Coronary artery (tissue), 2 donors: ENCODE measurements around the gene UBE3B.

Experiments
- DNase-seq: peaks from one replicate; pipeline ENCODE4 v3.0.0-alpha.2; 2017; ENCODE audit warnings: low spot score
- H3K27ac ChIP-seq, 2 donors: fragments of 200-600 bp; sonication (generic); one replicate each; pipeline ENCODE4 v1.5.1; 2016 to 2019
- H3K4me3 ChIP-seq: fragments of 200-600 bp; sonication (generic); 2 replicates; pipeline ENCODE4 v1.5.1; 2016; ENCODE audit warnings: mild to moderate bottlenecking, moderate library complexity
- CTCF ChIP-seq: fragments of 200-600 bp; sonication (generic); IDR thresholded peaks from one replicate; pipeline ENCODE4 v1.5.1; 2019; ENCODE audit warnings: antibody characterized with exemption

The UBE3B gene

GRCh38 chr12:109489955-109490565, 12.6 kb downstream of the UBE3B start:
- H3K27ac ChIP-seq = no peak overlapping the region

DNA sequence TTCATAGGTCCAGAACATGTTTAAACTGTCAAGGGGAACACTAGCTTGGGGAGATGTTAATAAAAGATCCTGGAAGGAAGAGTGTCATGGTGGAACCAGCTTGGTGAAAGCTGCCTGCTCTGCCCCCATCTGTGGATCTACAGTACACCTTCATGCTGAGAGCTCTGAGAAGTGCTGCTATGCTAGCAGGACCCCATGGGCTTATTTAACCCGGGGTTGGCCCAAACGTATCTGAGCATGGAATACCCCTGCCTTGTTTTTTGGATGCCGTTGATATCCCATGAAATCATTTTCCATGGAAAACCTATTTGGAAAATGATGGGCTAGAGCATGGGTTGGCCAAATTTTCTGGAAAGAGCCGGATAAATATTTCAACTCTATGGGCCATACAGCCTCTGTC, 14.2 kb downstream of the UBE3B start:
- TF ChIP-seq CTCF = no peak
- no peak for DNase-seq
- Histone ChIP-seq H3K4me3 (no peak overlapping the region), H3K27ac (no peak overlapping the region)

More at GRCh38 chr12:109489955-109490565, 12.6 kb downstream of the UBE3B start:
- no peak for DNase-seq
- H3K4me3 ChIP-seq = no peak overlapping the region
- no peak for TF ChIP-seq CTCF

DNA sequence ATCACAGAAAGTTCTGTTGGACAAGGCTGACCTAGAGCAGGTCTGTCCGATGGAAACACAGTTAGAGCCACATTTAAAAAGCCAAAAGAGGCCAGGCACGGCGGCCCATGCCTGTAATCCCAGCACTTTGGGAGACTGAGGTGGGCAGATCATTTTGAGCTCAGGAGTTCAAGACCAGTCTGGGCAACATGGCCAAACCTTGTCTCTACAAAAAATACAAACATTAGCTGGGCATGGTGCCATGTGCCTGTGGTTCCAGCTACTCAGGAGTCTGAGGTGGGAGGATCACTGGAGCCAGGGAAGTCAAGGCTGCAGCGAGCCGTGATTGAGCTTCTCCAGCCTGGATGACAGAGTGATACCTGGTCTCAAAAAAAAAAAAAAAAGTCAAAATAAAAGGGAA, 14.9 kb downstream of the UBE3B start:
- DNase-seq = no peak
- Histone ChIP-seq H3K4me3 (no peak overlapping the region), H3K27ac (no peak overlapping the region)
- TF ChIP-seq CTCF = no peak

GRCh38 chr12:109493090-109493489, 15.7 kb downstream of the UBE3B start:
- no peak overlapping the region for H3K4me3 ChIP-seq
- H3K27ac ChIP-seq = no peak overlapping the region
- no peak for TF ChIP-seq CTCF
- DNase-seq = no peak

GRCh38 chr12:109493938-109494337, 16.5 kb downstream of the UBE3B start:
- TF ChIP-seq CTCF = no peak
- Histone ChIP-seq H3K4me3 (no peak overlapping the region), H3K27ac (no peak overlapping the region)
- no peak for DNase-seq

- H3K27ac ChIP-seq = no peak overlapping the region
- DNase-seq = no peak
- no peak for TF ChIP-seq CTCF
- H3K4me3 ChIP-seq = no peak overlapping the region
Measured at GRCh38 chr12:109494348-109494881, 17.0 kb downstream of the UBE3B start.

DNA sequence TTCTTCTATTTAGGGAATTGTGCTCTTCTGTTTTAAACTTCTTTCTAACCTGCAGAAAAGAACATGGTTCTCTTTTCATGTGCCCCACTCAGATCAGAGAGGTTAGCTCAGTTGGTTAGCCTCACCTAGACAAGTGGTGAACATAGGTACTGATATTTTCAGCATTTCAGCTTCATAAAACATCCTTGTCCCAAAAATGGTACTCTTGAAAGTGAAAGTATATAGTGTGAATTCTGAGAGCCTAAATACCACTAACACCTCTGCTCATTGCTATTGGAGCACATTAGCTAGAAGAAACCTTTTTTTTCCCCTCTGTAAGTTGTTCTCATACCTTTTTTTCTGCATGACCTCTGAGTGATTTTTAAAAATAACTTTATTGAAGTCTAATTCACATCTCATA, 17.6 kb downstream of the UBE3B start:
- no peak for DNase-seq
- TF ChIP-seq CTCF = no peak
- Histone ChIP-seq H3K27ac (no peak overlapping the region), H3K4me3 (no peak overlapping the region)
